Peyer's patch (tissue), 4 donors: ENCODE measurements around the gene CACNA2D1. TPM values are rescaled to one million over a fixed set of nuclear protein-coding genes. Genes with fewer than 3 reads are reported as not detected.

Experiments used
- DNase-seq, 3 donors: peaks; one replicate each; pipeline ENCODE4 v3.0.0-alpha.2; 2017 to 2019
- H3K27ac ChIP-seq, 4 donors: fragments of 200-600 bp; sonication (generic); one replicate each; pipeline ENCODE4 v1.5.1; 2016 to 2019
- H3K27me3 ChIP-seq, 2 donors: fragments of 200-600 bp; sonication (generic); one replicate each; pipeline ENCODE4 v1.5.1; 2019
- H3K36me3 ChIP-seq, 3 donors: fragments of 200-600 bp; sonication (generic); one replicate each; pipeline ENCODE4 v1.5.1; 2016 to 2019
- H3K4me1 ChIP-seq, 4 donors: fragments of 200-600 bp; sonication (generic); one replicate each; pipeline ENCODE4 v1.5.1; 2016 to 2019
- H3K4me3 ChIP-seq, 4 donors: fragments of 200-600 bp; sonication (generic); 1 replicate in 3 of 4; 2 replicates in 1 of 4; pipeline ENCODE4 v1.5.1; 2016 to 2019; ENCODE audit warnings: mild to moderate bottlenecking in 1 of 4
- H3K9me3 ChIP-seq, 4 donors: fragments of 200-600 bp; sonication (generic); one replicate each; pipeline ENCODE4 v1.5.1; 2016 to 2019; ENCODE audit warnings: mild to moderate bottlenecking in 1 of 4
- CTCF ChIP-seq, 6 experiments: fragments of 450-650 bp in 4 of 6; fragments of 200-600 bp in 2 of 6; sonication (generic) in 1 of 6; IDR thresholded peaks; one replicate each; pipeline ENCODE4 v1.5.1; 2017 to 2019; ENCODE audit warnings: antibody characterized with exemption in 6 of 6, mild to moderate bottlenecking in 3 of 6, moderate library complexity in 1 of 6
- POLR2A ChIP-seq, 2 donors: fragments of 450-650 bp; IDR thresholded peaks; one replicate each; pipeline ENCODE4 v1.5.1; 2017; ENCODE audit warnings: antibody characterized with exemption in 2 of 2, mild to moderate bottlenecking in 2 of 2, moderate library complexity in 2 of 2
- total RNA-seq, 4 donors: library from RNA; depleted of rRNA; stranded (reverse); fragments of >200 nt; gene quantifications; one replicate each; pipeline ENCODE4 v1.1.0, GENCODE V29; 2016

The CACNA2D1 gene
- total RNA-seq, 4 donors from 2014 or later, result 5.5 to 85.0 (median 11.5) TPM

GRCh38 chr7:82419200-82419599 is 24.4 kb downstream of the CACNA2D1 start:
- Histone ChIP-seq H3K4me3 (no peak overlapping the region), H3K27me3 (no peaks in the 10 kb centered on the region), H3K4me1 (no peaks in the 10 kb centered on the region), H3K9me3 (no peaks in the 10 kb centered on the region), H3K27ac (no peak overlapping the region), H3K36me3 (no peaks in the 10 kb centered on the region)
- DNase-seq, result no peak
- TF ChIP-seq POLR2A (IDR thresholded peaks at IDR 0.05) (no peak), CTCF (IDR thresholded peaks at IDR 0.05) (no peak)

- Histone ChIP-seq H3K9me3 (no peaks in the 10 kb centered on the region), H3K36me3 (no peaks in the 10 kb centered on the region), H3K27ac (no peak overlapping the region), H3K4me1 (no peaks in the 10 kb centered on the region), H3K4me3 (no peak overlapping the region), H3K27me3 (no peaks in the 10 kb centered on the region)
- TF ChIP-seq POLR2A (IDR thresholded peaks at IDR 0.05) (no peak), CTCF (IDR thresholded peaks at IDR 0.05) (no peak)
- no peak for DNase-seq
Measured at GRCh38 chr7:82417898-82418297, 25.7 kb downstream of the CACNA2D1 start.

GRCh38 chr7:82416402-82416801 is 27.2 kb downstream of the CACNA2D1 start:
- no peak overlapping the region for H3K4me3 ChIP-seq
- no peaks in the 10 kb centered on the region for H3K9me3 ChIP-seq
- no peak for DNase-seq
- H3K4me1 ChIP-seq, result no peaks in the 10 kb centered on the region
- H3K27ac ChIP-seq, result no peak overlapping the region
- no peaks in the 10 kb centered on the region for H3K27me3 ChIP-seq
- TF ChIP-seq CTCF (IDR thresholded peaks at IDR 0.05) (no peak), POLR2A (IDR thresholded peaks at IDR 0.05) (no peak)
- H3K36me3 ChIP-seq, result no peaks in the 10 kb centered on the region

GRCh38 chr7:82414389-82414788 is 29.2 kb downstream of the CACNA2D1 start:
- Histone ChIP-seq H3K36me3 (no peaks in the 10 kb centered on the region), H3K9me3 (no peaks in the 10 kb centered on the region), H3K27me3 (no peaks in the 10 kb centered on the region), H3K27ac (no peak overlapping the region), H3K4me1 (no peaks in the 10 kb centered on the region), H3K4me3 (no peak overlapping the region)
- DNase-seq, result no peak
- TF ChIP-seq CTCF (IDR thresholded peaks at IDR 0.05) (no peak), POLR2A (IDR thresholded peaks at IDR 0.05) (no peak)

- H3K9me3 ChIP-seq, result no peaks in the 10 kb centered on the region
- no peaks in the 10 kb centered on the region for H3K4me1 ChIP-seq
- no peak for DNase-seq
- no peak overlapping the region for H3K27ac ChIP-seq
- no peak overlapping the region for H3K4me3 ChIP-seq
- TF ChIP-seq POLR2A (IDR thresholded peaks at IDR 0.05) (no peak), CTCF (IDR thresholded peaks at IDR 0.05) (no peak)
- no peaks in the 10 kb centered on the region for H3K36me3 ChIP-seq
- H3K27me3 ChIP-seq, result no peaks in the 10 kb centered on the region
Measured at GRCh38 chr7:82413237-82413636, 30.3 kb downstream of the CACNA2D1 start.

GRCh38 chr7:82411732-82412131 is 31.8 kb downstream of the CACNA2D1 start:
- no peaks in the 10 kb centered on the region for H3K9me3 ChIP-seq
- H3K4me3 ChIP-seq, result no peak overlapping the region
- no peak for DNase-seq
- no peak overlapping the region for H3K27ac ChIP-seq
- no peaks in the 10 kb centered on the region for H3K36me3 ChIP-seq
- TF ChIP-seq CTCF (IDR thresholded peaks at IDR 0.05) (no peak), POLR2A (IDR thresholded peaks at IDR 0.05) (no peak)
- H3K27me3 ChIP-seq, result no peaks in the 10 kb centered on the region
- no peaks in the 10 kb centered on the region for H3K4me1 ChIP-seq
